GM10248 (cell line): ENCODE results near the gene MYRF.

Source experiments
- CTCF ChIA-PET: fragments of 300-600 bp; sonication (Branson Sonifier 250); formaldehyde crosslinking; extraction: SDS; loops from one replicate; lab custom pipeline; 2021; ENCODE audit warnings: antibody characterized with exemption; lab: Yijun Ruan, JAX
- POLR2A ChIA-PET: fragments of 350-650 bp; sonication (Branson Sonifier 250); formaldehyde crosslinking; extraction: SDS; loops from one replicate; lab custom pipeline; 2020; ENCODE audit warnings: antibody characterized with exemption; lab: Yijun Ruan, JAX
- DNase-seq: peaks from one replicate; pipeline ENCODE4 v3.0.0; 2012; ENCODE audit errors: extremely low spot score
- TF ChIP-seq, protein P1 (sequence below): IDR thresholded peaks from 2 replicates; pipeline ENCODE4 v1.5.1; 2012; ENCODE audit warnings: mild to moderate bottlenecking, low read depth; ENCODE audit errors: extremely low read depth, missing control alignments, control extremely low read depth

MYRF gene

DNA sequence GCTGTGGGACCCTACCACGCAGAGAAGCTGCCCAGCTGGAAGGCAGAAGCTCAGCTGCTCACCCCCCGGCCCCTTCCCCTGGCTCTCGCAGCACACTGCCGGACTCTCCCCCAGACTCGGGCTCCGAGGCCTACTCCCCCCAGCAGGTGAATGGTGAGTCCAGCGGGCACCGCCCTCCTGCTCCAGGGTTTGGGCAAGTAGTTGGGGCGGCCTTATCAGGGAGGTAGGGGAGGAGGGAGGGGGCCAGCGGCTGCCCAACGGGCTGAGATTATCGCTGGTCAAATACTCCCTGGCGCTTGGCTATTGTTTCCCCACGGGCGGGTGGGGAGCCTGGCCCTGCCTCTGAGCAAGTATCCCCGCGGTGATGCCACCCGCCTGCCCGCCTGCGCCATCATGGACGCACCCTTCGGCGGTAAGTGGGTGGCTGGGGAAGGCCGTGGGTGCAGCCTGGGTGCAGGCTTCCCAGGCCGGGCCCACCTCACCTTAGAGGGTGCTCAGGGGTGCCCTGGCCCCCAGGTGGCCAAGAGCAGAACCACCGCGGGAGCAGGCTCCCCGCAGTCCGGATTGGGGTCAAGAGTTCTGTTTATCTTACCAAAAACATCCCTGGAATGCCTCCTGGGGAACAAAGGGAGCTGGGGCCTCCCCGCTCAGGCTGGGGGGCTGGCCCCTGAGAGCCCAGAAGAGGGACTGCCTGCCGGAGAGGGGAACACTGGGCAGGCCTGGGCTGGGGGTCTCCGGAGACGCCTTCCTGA lies 16.9 kb downstream of the MYRF start:
- no peak for DNase-seq
- ChIA-PET CTCF (no interaction called here), POLR2A (interaction anchor here (1.0 kb wide), 1 partner anchor 23 kb away, joined by 3 read pairs; the partner anchor contains the start of gene TMEM258)
- TF ChIP-seq, protein P1, sequence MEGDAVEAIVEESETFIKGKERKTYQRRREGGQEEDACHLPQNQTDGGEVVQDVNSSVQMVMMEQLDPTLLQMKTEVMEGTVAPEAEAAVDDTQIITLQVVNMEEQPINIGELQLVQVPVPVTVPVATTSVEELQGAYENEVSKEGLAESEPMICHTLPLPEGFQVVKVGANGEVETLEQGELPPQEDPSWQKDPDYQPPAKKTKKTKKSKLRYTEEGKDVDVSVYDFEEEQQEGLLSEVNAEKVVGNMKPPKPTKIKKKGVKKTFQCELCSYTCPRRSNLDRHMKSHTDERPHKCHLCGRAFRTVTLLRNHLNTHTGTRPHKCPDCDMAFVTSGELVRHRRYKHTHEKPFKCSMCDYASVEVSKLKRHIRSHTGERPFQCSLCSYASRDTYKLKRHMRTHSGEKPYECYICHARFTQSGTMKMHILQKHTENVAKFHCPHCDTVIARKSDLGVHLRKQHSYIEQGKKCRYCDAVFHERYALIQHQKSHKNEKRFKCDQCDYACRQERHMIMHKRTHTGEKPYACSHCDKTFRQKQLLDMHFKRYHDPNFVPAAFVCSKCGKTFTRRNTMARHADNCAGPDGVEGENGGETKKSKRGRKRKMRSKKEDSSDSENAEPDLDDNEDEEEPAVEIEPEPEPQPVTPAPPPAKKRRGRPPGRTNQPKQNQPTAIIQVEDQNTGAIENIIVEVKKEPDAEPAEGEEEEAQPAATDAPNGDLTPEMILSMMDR = no peak

DNA sequence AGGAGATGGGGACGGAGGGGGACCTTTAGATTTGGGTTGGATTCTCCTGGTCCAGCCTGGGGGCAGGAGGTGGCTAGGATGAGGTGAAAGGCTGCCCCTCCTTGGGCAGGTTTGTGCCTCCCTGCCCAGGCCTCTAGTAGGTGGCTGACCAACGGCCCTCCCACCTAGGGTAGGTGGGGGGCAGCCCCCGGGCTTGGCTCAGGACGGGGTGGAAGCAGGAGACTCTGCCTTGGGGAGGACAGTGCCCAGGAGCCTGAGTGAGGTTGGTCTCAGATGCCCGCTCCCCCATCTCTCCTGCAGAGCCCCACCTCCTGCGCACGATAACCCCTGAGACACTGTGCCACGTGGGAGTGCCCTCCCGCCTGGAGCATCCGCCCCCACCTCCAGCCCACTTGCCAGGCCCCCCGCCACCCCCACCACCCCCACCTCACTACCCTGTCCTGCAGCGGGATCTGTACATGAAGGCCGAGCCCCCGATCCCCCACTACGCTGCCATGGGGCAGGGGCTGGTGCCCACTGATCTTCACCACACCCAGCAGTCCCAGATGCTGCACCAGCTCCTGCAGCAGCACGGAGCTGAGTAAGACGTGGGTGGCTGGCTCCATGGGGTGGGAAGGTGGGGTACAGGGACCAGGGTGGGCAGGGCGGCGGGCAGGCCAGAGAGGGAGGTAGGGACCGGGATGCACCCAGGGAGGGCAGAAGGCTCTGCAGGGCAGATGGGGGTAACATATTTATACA lies 17.7 kb downstream of the MYRF start:
- CTCF ChIA-PET = interaction anchor here (1.1 to 1.2 kb wide), 2 partner anchors 18 to 23 kb away, joined by 3 to 5 read pairs; no protein-coding TSS in a partner anchor
- POLR2A ChIA-PET = no interaction called here
- TF ChIP-seq, protein P1 = no peak
- DNase-seq = no peak

DNA sequence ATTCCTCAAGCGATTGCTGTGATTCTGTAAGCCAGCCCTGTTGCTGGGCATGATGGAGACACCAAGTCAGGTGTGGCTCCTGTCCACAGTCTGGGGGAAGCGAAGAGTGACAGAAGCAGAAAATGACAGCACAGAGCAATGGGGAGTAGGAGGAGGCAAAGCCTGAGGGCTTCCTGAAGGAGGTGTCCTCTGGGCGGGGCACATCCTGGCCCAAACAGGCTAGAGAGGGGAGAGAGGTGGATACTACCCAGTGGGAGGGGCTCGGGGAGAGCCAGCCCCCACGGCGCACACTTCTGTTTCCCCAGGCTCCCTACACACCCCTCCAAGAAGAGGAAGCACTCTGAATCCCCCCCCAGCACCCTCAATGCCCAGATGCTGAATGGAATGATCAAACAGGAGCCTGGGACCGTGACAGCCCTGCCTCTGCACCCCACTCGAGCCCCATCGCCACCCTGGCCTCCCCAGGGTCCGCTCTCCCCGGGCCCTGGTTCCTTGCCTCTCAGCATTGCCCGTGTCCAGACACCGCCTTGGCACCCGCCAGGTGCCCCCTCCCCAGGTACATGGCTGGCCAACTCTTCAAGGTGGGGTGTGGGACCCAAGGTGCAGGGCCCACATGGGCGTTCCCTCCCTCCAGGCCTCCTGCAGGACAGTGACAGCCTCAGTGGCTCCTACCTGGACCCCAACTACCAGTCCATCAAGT lies 18.9 kb downstream of the MYRF start:
- TF ChIP-seq, protein P1 = no peak
- no peak for DNase-seq
- CTCF ChIA-PET = interaction anchor here (1.1 to 1.5 kb wide), 4 partner anchors 16 to 24 kb away, joined by 3 to 7 read pairs (median 4); no protein-coding TSS in a partner anchor
- POLR2A ChIA-PET = no interaction called here

DNA sequence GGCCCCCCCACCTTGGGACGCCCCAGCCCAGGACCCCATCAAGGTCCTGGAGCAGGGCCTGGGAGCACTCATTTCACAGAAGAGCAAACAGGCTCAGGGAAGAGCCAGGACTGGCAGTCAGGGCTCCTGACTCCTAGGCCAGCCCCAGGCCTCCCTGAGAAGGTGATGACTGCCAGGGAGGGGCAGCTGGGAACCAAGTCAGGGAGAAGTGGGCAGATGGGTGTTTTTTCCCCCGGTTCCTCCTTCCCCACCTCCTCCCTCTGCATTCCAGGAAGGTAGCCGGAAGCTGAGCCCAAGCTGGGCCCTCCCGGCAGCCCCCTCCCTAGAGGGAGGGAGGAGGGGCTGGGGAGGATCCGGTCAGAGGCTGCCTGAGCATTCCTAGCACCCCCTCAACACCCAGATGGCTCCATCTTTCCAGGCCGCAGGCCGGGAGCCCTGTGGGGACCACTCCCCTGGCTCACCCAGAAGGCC lies 19.6 kb downstream of the MYRF start:
- POLR2A ChIA-PET = interaction anchor here (0.5 kb wide), 1 partner anchor 246 kb away, joined by 3 read pairs; no protein-coding TSS in a partner anchor
- CTCF ChIA-PET = interaction anchor here (1.3 to 1.5 kb wide), 2 partner anchors 17 to 24 kb away, joined by 4 to 7 read pairs; no protein-coding TSS in a partner anchor
- no peak for DNase-seq
- TF ChIP-seq, protein P1 = no peak

DNA sequence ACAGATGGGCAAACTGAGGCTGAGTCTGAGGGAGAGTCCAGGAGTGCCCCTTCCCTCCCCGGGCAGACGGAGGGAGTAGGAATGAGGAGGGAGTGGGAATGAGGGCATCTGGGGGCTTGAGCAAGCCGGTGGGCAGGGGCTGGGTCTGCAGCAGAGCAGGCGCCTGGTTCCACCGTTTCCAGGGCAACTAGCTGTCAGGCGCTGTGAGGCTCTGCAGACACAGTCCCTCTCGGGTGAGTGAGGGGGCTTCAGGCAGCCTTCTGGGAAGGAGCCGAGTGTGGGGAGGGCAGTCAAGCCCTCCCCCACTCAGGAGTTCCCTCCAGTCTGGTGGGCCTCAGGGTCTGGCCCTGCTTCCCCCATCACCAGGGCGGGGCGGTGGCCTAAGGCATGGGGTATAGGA lies 20.9 kb downstream of the MYRF start:
- TF ChIP-seq, protein P1 = no peak
- no peak for DNase-seq
- POLR2A ChIA-PET = no interaction called here
- CTCF ChIA-PET = no interaction called here

DNA sequence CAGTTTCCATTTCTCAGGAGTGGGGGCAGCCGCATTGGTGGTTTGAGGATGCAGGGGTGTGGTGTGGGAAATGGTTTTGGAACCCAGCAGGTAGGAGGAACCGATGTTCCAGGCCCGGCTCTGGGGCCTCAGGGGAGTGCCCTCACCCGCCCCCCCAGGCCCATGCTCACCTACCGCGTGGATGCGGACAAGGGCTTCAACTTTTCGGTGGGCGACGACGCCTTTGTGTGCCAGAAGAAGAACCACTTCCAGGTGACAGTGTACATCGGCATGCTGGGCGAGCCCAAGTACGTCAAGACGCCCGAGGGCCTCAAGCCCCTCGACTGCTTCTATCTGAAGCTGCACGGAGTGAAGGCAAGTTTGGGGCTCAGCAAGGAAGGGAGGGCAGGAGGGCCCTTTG lies 21.4 kb downstream of the MYRF start:
- TF ChIP-seq, protein P1 = no peak
- CTCF ChIA-PET = interaction anchor here (1.8 kb wide), 1 partner anchor 18 kb away, joined by 4 read pairs; the partner anchor contains the start of gene TMEM258
- POLR2A ChIA-PET = no interaction called here
- DNase-seq = no peak
